Activated T-helper 2 cell treated with anti-CD3 and anti-CD28 coated beads, Interferon-gamma antibody, Interleukin-2, Interleukin-4, amounts not matched to agents 10 μg/mL and 5 μg/mL and 100 μg/mL, durations not matched to agents 14 hours and 24 hours and 36 hours (primary cell): Measurements from ENCODE around the gene MKNK2. TPM values are rescaled to one million over a fixed set of nuclear protein-coding genes. Genes with fewer than 3 reads are reported as not detected.

Experiments
- DNase-seq: peaks from one replicate; pipeline ENCODE4 v3.0.0; 2021; ENCODE audit warnings: low spot score
- H3K27ac Mint-ChIP-seq: one replicate; pipeline ENCODE4 v1.8.0; 2021; ENCODE audit warnings: mixed read lengths
- H3K27me3 Mint-ChIP-seq: one replicate; pipeline ENCODE4 v1.8.0; 2021; ENCODE audit warnings: low read depth, mixed read lengths
- H3K36me3 Mint-ChIP-seq: one replicate; pipeline ENCODE4 v1.8.0; 2021; ENCODE audit warnings: low read depth, mixed read lengths
- H3K4me1 Mint-ChIP-seq: one replicate; pipeline ENCODE4 v1.8.0; 2021; ENCODE audit warnings: low read depth, mixed read lengths
- H3K4me3 Mint-ChIP-seq: one replicate; pipeline ENCODE4 v1.8.0; 2021; ENCODE audit warnings: low read depth, mild to moderate bottlenecking, moderate library complexity, mixed read lengths
- H3K9me3 Mint-ChIP-seq: one replicate; pipeline ENCODE4 v1.8.0; 2021; ENCODE audit warnings: mixed read lengths
- intact Hi-C: fragments of 100-400 bp; cut with micrococcal nuclease; formaldehyde crosslinking; loops from one replicate; pipeline ENCODE4 v1.15.1; 2023
- total RNA-seq: library from RNA; stranded (reverse); gene quantifications from 2 replicates; pipeline ENCODE4 v1.2.3, GENCODE V29; 2022

Gene MKNK2
- total RNA-seq, 1 donor from 2014 or later: 176 TPM

DNA sequence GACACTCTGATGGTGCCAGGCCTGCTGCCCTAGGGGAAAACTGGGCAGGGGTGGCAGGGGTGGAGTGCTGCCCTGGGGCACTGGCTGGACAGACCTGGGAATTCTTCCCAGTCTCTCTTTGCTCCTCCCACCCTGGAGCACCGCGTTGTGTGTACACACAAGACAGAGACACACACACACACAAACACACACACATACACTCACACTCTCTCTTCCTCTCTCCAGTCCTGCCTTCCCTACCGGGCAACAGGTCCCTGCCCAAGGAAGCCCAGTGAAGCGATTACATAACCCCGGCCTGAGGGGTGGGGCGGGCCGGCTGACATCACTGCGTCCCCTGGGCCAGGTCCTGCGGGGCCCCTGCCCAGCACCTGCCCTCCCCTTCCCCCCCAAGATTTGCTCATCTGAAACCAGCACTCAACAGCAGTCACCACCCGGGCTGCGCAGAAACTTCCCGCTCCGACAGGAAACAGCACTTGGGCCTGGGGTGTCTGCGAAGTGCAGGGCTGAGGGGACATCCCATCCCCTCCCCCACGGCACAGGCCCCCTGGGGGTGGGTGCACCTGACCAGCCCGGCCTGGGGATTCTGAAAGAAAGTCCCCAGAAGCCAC, 1.2 kb downstream of the MKNK2 start:
- H3K27ac Mint-ChIP-seq: peak overlapping the region; percentile 60
- H3K4me3 Mint-ChIP-seq: peak overlapping the region; percentile 82
- intact Hi-C loops: loop anchor here (1.0 to 5.0 kb wide), 2 partner anchors 8 to 42 kb away; no protein-coding TSS in a partner anchor
- H3K9me3 Mint-ChIP-seq: no peaks in the 10 kb centered on the region
- H3K4me1 Mint-ChIP-seq: peaks cover 19% of the 10 kb centered on the region
- peak; percentile 69 for DNase-seq
- H3K27me3 Mint-ChIP-seq: no peaks in the 10 kb centered on the region
- H3K36me3 Mint-ChIP-seq: peaks cover 23% of the 10 kb centered on the region

DNA sequence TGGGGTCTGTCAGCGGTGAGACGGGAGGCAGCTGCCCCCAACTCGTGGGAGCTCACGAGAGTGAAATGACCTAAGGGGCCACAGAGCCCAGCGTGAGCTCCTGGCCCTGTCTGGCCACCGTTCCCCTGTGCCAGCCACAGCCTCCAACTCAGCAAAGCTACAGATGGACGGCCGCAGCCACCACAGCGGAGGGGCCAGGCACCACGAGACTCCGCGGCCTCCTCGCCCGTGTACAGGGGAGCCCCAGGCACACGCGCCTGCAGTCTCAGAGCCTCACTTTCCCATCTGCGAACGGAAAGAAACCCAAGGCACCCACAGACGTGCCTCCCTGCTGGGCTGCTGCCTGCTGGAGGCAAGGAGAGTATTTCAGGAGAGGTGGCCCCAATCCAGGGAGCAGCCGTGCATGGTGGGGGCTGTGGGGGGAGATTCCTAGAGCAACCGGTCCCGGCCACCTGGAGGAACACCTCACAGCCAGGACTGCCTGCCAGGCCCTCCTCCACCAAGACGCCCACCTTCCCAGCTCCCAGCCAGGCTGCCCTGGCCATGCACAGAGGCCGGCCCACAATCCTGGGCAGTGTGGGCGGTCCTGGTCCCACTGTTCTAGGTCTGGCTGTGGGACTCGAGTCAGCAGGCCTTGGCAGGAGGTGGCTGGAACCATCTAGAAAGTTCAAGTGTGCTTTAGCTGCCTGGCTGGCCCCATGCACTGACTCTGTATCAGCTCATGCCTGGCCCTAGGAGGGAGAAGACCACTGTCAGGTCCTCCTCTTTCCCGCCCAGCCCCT, 1.9 kb downstream of the MKNK2 start:
- H3K27me3 Mint-ChIP-seq: no peaks in the 10 kb centered on the region
- no peak overlapping the region for H3K27ac Mint-ChIP-seq
- peaks cover 19% of the 10 kb centered on the region for H3K4me1 Mint-ChIP-seq
- H3K4me3 Mint-ChIP-seq: peak overlapping the region; percentile 82
- H3K9me3 Mint-ChIP-seq: no peaks in the 10 kb centered on the region
- intact Hi-C loops: no loop called here
- no peak for DNase-seq
- peaks cover 26% of the 10 kb centered on the region for H3K36me3 Mint-ChIP-seq

GRCh38 chr19:2048104-2048958, 2.7 kb downstream of the MKNK2 start:
- Mint-ChIP-seq H3K27ac (no peak overlapping the region), H3K9me3 (no peaks in the 10 kb centered on the region), H3K4me3 (peak overlapping the region; percentile 82), H3K4me1 (peaks cover 19% of the 10 kb centered on the region), H3K36me3 (peaks cover 29% of the 10 kb centered on the region), H3K27me3 (no peaks in the 10 kb centered on the region)
- DNase-seq: no peak
- intact Hi-C loops: no loop called here

GRCh38 chr19:2047449-2048103, 3.5 kb downstream of the MKNK2 start:
- no peaks in the 10 kb centered on the region for H3K9me3 Mint-ChIP-seq
- no peak overlapping the region for H3K4me3 Mint-ChIP-seq
- H3K36me3 Mint-ChIP-seq: peaks cover 31% of the 10 kb centered on the region
- H3K4me1 Mint-ChIP-seq: peaks cover 19% of the 10 kb centered on the region
- intact Hi-C loops: no loop called here
- H3K27me3 Mint-ChIP-seq: no peaks in the 10 kb centered on the region
- H3K27ac Mint-ChIP-seq: no peak overlapping the region
- no peak for DNase-seq

DNA sequence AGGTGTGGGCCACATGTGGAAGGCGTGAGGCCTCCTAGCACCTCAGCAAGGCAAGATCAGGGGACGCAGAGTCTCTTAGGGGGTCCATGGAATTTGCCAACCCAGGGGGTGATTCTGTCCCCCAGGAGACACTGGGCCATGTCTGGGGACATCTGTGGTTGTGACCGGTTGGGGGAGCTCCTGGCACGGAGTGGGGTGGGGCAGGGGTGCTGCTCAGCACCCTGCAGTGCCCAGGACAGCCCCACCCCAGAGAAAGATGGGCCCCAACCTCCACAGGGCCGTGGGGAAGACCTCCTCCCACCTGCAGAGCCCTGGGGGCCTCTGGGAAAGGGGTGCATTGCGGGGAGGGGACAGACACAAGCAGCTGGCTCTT, 4.0 kb downstream of the MKNK2 start:
- no peaks in the 10 kb centered on the region for H3K9me3 Mint-ChIP-seq
- peaks cover 14% of the 10 kb centered on the region for H3K4me1 Mint-ChIP-seq
- H3K36me3 Mint-ChIP-seq: peaks cover 33% of the 10 kb centered on the region
- no peak overlapping the region for H3K4me3 Mint-ChIP-seq
- DNase-seq: no peak
- intact Hi-C loops: no loop called here
- H3K27ac Mint-ChIP-seq: no peak overlapping the region
- no peaks in the 10 kb centered on the region for H3K27me3 Mint-ChIP-seq

- H3K27ac Mint-ChIP-seq: no peak overlapping the region
Observed at GRCh38 chr19:2046046-2046907, 4.8 kb downstream of the MKNK2 start.

DNA sequence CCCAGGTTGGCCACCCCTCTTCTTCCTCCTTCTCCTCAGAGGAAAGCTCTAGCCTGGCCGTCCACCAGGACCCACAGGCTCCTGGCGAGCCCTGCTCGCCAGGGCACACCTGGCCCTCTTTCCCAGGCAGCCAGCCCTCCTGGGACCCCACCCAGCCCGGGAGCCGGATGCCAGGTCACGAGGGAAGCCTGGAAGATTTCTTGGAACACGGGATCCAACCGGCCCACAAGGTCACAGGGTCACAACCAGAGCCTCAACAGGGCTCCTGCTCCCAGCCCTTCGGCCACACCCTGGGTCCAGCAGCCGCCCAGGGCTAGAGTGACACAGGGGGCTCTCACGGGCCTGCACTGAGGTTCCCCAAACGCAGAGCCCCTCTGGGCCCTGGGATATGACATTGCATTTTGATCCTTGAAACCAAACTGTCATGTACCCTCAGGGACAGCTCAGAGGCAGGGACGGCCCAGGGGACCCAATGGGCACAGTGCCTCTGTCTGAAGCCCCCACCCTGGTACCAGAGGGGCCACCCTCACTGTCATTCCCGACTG, 5.5 kb downstream of the MKNK2 start:
- Mint-ChIP-seq H3K27me3 (no peaks in the 10 kb centered on the region), H3K36me3 (peaks cover 38% of the 10 kb centered on the region), H3K9me3 (no peaks in the 10 kb centered on the region), H3K27ac (no peak overlapping the region), H3K4me1 (peaks cover 10% of the 10 kb centered on the region), H3K4me3 (no peak overlapping the region)
- no peak for DNase-seq
- intact Hi-C loops: no loop called here

More at GRCh38 chr19:2046046-2046907, 4.8 kb downstream of the MKNK2 start:
- intact Hi-C loops: no loop called here
- no peak for DNase-seq
- no peaks in the 10 kb centered on the region for H3K27me3 Mint-ChIP-seq
- no peaks in the 10 kb centered on the region for H3K9me3 Mint-ChIP-seq
- H3K4me1 Mint-ChIP-seq: peaks cover 10% of the 10 kb centered on the region
- peaks cover 33% of the 10 kb centered on the region for H3K36me3 Mint-ChIP-seq
- H3K4me3 Mint-ChIP-seq: no peak overlapping the region

GRCh38 chr19:2044709-2045500, 6.1 kb downstream of the MKNK2 start:
- DNase-seq: no peak
- H3K27me3 Mint-ChIP-seq: no peaks in the 10 kb centered on the region
- H3K36me3 Mint-ChIP-seq: peaks cover 39% of the 10 kb centered on the region
- intact Hi-C loops: no loop called here
- peak overlapping the region; percentile 28 for H3K27ac Mint-ChIP-seq
- no peaks in the 10 kb centered on the region for H3K9me3 Mint-ChIP-seq
- peaks cover 10% of the 10 kb centered on the region for H3K4me1 Mint-ChIP-seq
- no peak overlapping the region for H3K4me3 Mint-ChIP-seq

DNA sequence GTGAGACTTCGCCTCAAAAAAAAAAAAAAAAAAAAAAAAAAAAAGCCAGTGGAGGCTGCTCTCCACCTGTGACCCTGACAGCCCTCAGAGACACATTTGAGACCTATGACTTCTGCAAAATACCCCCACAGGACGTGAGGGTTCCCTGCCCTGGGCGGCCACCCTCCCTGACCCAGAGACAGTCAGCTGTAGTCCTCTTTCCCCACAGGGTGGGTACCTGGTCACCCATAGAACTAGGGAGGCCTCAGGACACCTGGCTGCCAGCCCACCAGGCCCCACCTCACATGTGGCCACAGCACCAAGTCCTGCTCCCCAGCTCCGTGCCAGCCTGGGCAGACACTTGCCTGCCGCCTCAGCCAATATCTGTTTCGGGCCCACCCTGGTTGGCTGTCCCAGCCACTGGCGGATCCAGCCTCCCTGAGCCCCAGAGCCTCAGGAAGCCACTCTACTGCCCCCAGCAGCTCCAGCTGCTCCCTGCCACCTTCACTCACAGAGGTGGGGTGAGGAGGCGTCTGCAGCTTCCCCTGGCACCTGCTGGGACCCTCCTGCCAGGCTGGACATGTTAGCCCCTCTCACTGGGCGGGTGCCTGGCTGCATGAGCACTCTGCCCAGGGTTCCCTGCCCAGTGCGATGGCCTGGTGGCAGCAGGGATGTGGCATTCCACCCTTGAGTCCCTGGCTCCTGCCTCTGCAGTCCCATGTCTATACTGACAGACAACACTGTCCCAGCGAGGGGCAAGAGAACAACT, 6.9 kb downstream of the MKNK2 start:
- DNase-seq: no peak
- peaks cover 7% of the 10 kb centered on the region for H3K4me1 Mint-ChIP-seq

DNA sequence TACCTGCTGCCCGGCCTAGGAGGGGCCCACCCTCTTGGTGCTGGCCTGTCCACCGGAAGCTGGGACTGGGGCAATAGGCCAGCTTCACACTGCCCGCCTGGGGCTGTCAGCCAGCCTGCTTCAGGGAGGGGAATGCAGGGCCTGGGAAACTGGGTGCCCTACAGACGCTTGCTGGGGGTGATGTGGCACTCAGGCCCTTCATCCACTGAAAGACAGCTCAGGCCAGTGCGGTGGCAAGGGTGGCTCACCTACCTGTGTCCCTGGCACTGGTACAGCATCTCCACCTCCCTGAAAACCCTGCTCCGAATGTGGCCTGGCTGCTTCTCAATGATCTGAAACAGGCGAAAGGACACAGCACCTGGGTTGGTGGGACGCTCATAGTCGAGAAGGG, 7.8 kb downstream of the MKNK2 start:
- no peak for DNase-seq
- peaks cover 2% of the 10 kb centered on the region for H3K4me1 Mint-ChIP-seq
- peak overlapping the region; percentile 43 for H3K4me3 Mint-ChIP-seq
- no peaks in the 10 kb centered on the region for H3K9me3 Mint-ChIP-seq
- H3K27me3 Mint-ChIP-seq: no peaks in the 10 kb centered on the region
- H3K36me3 Mint-ChIP-seq: peaks cover 36% of the 10 kb centered on the region
- intact Hi-C loops: no loop called here
- H3K27ac Mint-ChIP-seq: peak overlapping the region; percentile 82

More for the DNA sequence above, 6.9 kb downstream of the MKNK2 start:
- peak overlapping the region; percentile 55 for H3K27ac Mint-ChIP-seq
- no peaks in the 10 kb centered on the region for H3K27me3 Mint-ChIP-seq
- intact Hi-C loops: no loop called here
- H3K9me3 Mint-ChIP-seq: no peaks in the 10 kb centered on the region
- H3K4me3 Mint-ChIP-seq: no peak overlapping the region
- peaks cover 39% of the 10 kb centered on the region for H3K36me3 Mint-ChIP-seq
